Right lobe of liver (tissue), 6 donors: ENCODE measurements around the gene BCOR. TPM values are rescaled to one million over a fixed set of nuclear protein-coding genes. Genes with fewer than 3 reads are reported as not detected.
A peak's percentile ranks its signal among the peaks of the same experiment; 100 is the strongest.

Experiments used
- ATAC-seq, 4 donors: fragments of 200-7000 bp; cut with Tn5 transposase; one replicate each; pipeline ENCODE4 v1.9.1; 2020; ENCODE audit warnings: mild to moderate bottlenecking in 4 of 4, moderate library complexity in 4 of 4
- DNase-seq, 3 donors: peaks; one replicate each; pipeline ENCODE4 v3.0.0-alpha.2; 2020
- H3K27ac ChIP-seq, 3 donors: fragments of 200-600 bp; one replicate each; pipeline ENCODE4 v1.8.0; 2022
- H3K27me3 ChIP-seq, 2 donors: fragments of 200-600 bp; one replicate each; pipeline ENCODE4 v1.8.0; 2022
- H3K36me3 ChIP-seq, 4 donors: fragments of 200-600 bp; sonication (generic) in 1 of 4; one replicate each; pipeline versions ENCODE4 v1.5.1 to v1.8.0; 2017 to 2022; ENCODE audit warnings: control low read depth in 1 of 4
- H3K4me1 ChIP-seq, 4 donors: fragments of 200-600 bp; sonication (generic) in 1 of 4; one replicate each; pipeline versions ENCODE4 v1.5.1 to v1.8.0; 2017 to 2022; ENCODE audit warnings: control low read depth in 1 of 4
- H3K4me3 ChIP-seq, 3 donors: fragments of 200-600 bp; one replicate each; pipeline ENCODE4 v1.8.0; 2022
- H3K9me3 ChIP-seq, 4 donors: fragments of 200-600 bp; sonication (generic) in 1 of 4; one replicate each; pipeline versions ENCODE4 v1.5.1 to v1.8.0; 2017 to 2022; ENCODE audit warnings: control low read depth in 1 of 4
- CTCF ChIP-seq, 4 donors: fragments of 200-600 bp in 3 of 4; fragments of 450-650 bp in 1 of 4; IDR thresholded peaks; one replicate each; pipeline versions ENCODE4 v1.5.1 to v1.8.0; 2016 to 2022; ENCODE audit warnings: antibody characterized with exemption in 4 of 4, mild to moderate bottlenecking in 2 of 4
- POLR2A ChIP-seq: fragments of 450-650 bp; IDR thresholded peaks from one replicate; pipeline ENCODE4 v1.6.1; 2017; ENCODE audit warnings: antibody characterized with exemption, mild to moderate bottlenecking
- WGBS: methylation state at CpG from one replicate; pipeline ENCODE4 v1.1.6; 2018; ENCODE audit warnings: low coverage, low lambda C conversion rate; ENCODE audit not compliant: insufficient coverage; ENCODE audit errors: missing lambda C conversion rate; 5-methylcytosine and 5-hydroxymethylcytosine counted together
- intact Hi-C, 2 donors: fragments of 100-400 bp; cut with DNase I; formaldehyde crosslinking; loops; one replicate each; pipeline versions ENCODE4 v1.11.2 to v1.14.1; 2022
- total RNA-seq, 6 experiments: library from RNA; depleted of rRNA in 2 of 6; stranded (reverse); fragments of >200 nt in 2 of 6; fragmentation: NEBNext Ultra II Directional in 3 of 6; extraction: Animal tissue kit (Norgen Biotek cat#: 25700) in 3 of 6; gene quantifications; one replicate each; pipeline versions ENCODE4 v1.1.0 to v1.2.4, GENCODE V29; 2016 to 2023
- donor health status: DM: no; HTN: yes; CAD: no.
- donor health status: DM: no; HTN: no; CAD: no.
- donor health status: DM: no; HTN: no; CAD: no.
- donor health status: DM: no; HTN: yes; CAD: no.
- donor health status: DM: no; HTN: yes; CAD: no.

The BCOR gene
- total RNA-seq, 6 experiments from 2014 or later = 9.4 to 16.6 (median 12.0) TPM

- no peaks in the 10 kb centered on the region for H3K36me3 ChIP-seq
- H3K27ac ChIP-seq = peak overlapping the region; percentile 75 to 90 (median 87)
- TF ChIP-seq POLR2A (no peak), CTCF (IDR thresholded peaks at IDR 0.05) (no peak)
- no peaks in the 10 kb centered on the region for H3K9me3 ChIP-seq
- peaks cover 0 to 4% of the 10 kb centered on the region in 2 donors for H3K27me3 ChIP-seq
- intact Hi-C loops = loop anchor here in 1 of 2 donors (5.0 kb wide), 1 partner anchor 77 kb away; no protein-coding TSS in a partner anchor
- peaks cover 0 to 14% (median 6%) of the 10 kb centered on the region in 4 donors for H3K4me1 ChIP-seq
- DNase-seq (peak in 2 of 3 donors; percentile 36 to 59), ATAC-seq (peak in 1 of 4 donors; percentile 1)
- 9% methylated on average over 38 of the region's 80 CpGs for WGBS
- peak overlapping the region; percentile 65 to 74 (median 68) for H3K4me3 ChIP-seq
Measured at GRCh38 chrX:40095583-40096394, 2.0 kb downstream of the BCOR start.

GRCh38 chrX:40094900-40095582 lies 2.7 kb downstream of the BCOR start:
- H3K4me1 ChIP-seq = peaks cover 0 to 19% (median 6%) of the 10 kb centered on the region in 4 donors
- TF ChIP-seq CTCF (IDR thresholded peaks at IDR 0.05) = no peak
- no peak for TF ChIP-seq POLR2A
- 8% methylated on average over 19 of the region's 33 CpGs for WGBS
- H3K27me3 ChIP-seq = peaks cover 0 to 4% of the 10 kb centered on the region in 2 donors
- ATAC-seq = no peak
- peak overlapping the region; percentile 65 to 74 (median 68) for H3K4me3 ChIP-seq
- no peaks in the 10 kb centered on the region for H3K9me3 ChIP-seq
- H3K27ac ChIP-seq = peak overlapping the region; percentile 75 to 90 (median 87)
- DNase-seq = peak in 1 of 3 donors; percentile 52
- H3K36me3 ChIP-seq = no peaks in the 10 kb centered on the region
- intact Hi-C loops = loop anchor here in 1 of 2 donors (5.0 kb wide), 1 partner anchor 77 kb away; no protein-coding TSS in a partner anchor

GRCh38 chrX:40094041-40094899 lies 3.5 kb downstream of the BCOR start:
- TF ChIP-seq POLR2A (peak; percentile 26), CTCF (IDR thresholded peaks at IDR 0.05) (no peak)
- Histone ChIP-seq H3K4me1 (peaks cover 0 to 24% (median 3%) of the 10 kb centered on the region in 4 donors), H3K9me3 (no peaks in the 10 kb centered on the region), H3K36me3 (no peaks in the 10 kb centered on the region), H3K4me3 (peak overlapping the region; percentile 65 to 74 (median 68)), H3K27ac (peak overlapping the region in 1 of 3 donors; percentile 87), H3K27me3 (peaks cover 0 to 4% of the 10 kb centered on the region in 2 donors)
- ATAC-seq (peak; percentile 12 to 47 (median 36)), DNase-seq (peak; percentile 68 to 76 (median 74))
- WGBS = 9% methylated on average over 13 of the region's 76 CpGs
- intact Hi-C loops = no loop called here

- intact Hi-C loops = no loop called here
- H3K4me3 ChIP-seq = peak overlapping the region in 1 of 3 donors; percentile 74
- WGBS = 37% methylated on average over 10 of the region's 10 CpGs
Measured at GRCh38 chrX:40093586-40093985, 4.2 kb downstream of the BCOR start.

More at GRCh38 chrX:40093586-40093985, 4.2 kb downstream of the BCOR start:
- peaks cover 0 to 4% of the 10 kb centered on the region in 2 donors for H3K27me3 ChIP-seq
- DNase-seq = peak in 1 of 3 donors; percentile 19
- peak overlapping the region in 1 of 3 donors; percentile 87 for H3K27ac ChIP-seq
- TF ChIP-seq POLR2A = no peak
- TF ChIP-seq CTCF (IDR thresholded peaks at IDR 0.05) = no peak
- no peaks in the 10 kb centered on the region for H3K9me3 ChIP-seq
- H3K4me1 ChIP-seq = peaks cover 0 to 26% (median 3%) of the 10 kb centered on the region in 4 donors
- ATAC-seq = no peak
- no peaks in the 10 kb centered on the region for H3K36me3 ChIP-seq
